Ureter (tissue), 1 donor: ENCODE data around the gene TMED3. TPM values are rescaled to one million over a fixed set of nuclear protein-coding genes. Genes with fewer than 3 reads are reported as not detected.

Experiments
- total RNA-seq: library from RNA; stranded (reverse); gene quantifications from one replicate; pipeline ENCODE4 v1.2.4, GENCODE V29; 2023
- donor health status: DM: yes; HTN: yes; CAD: no.

The TMED3 gene
- total RNA-seq, 1 donor from 2014 or later: 96.8 TPM

Other genes with a start within 250 kb of the TMED3 start
- 2.1 TPM for gene RASGRF1, start 220.3 kb upstream of the TMED3 start, total RNA-seq
- gene ANKRD34C, start 28.4 kb upstream of the TMED3 start, total RNA-seq: not detected
- gene MINAR1, start 121.2 kb downstream of the TMED3 start, total RNA-seq: 0.70 TPM